ENCODE results near the gene RAB31. TPM values are rescaled to one million over a fixed set of nuclear protein-coding genes. Genes with fewer than 3 reads are reported as not detected.

The RAB31 gene
- total RNA-seq, 1 experiment from 2014 or later: 9.5 TPM

DNA sequence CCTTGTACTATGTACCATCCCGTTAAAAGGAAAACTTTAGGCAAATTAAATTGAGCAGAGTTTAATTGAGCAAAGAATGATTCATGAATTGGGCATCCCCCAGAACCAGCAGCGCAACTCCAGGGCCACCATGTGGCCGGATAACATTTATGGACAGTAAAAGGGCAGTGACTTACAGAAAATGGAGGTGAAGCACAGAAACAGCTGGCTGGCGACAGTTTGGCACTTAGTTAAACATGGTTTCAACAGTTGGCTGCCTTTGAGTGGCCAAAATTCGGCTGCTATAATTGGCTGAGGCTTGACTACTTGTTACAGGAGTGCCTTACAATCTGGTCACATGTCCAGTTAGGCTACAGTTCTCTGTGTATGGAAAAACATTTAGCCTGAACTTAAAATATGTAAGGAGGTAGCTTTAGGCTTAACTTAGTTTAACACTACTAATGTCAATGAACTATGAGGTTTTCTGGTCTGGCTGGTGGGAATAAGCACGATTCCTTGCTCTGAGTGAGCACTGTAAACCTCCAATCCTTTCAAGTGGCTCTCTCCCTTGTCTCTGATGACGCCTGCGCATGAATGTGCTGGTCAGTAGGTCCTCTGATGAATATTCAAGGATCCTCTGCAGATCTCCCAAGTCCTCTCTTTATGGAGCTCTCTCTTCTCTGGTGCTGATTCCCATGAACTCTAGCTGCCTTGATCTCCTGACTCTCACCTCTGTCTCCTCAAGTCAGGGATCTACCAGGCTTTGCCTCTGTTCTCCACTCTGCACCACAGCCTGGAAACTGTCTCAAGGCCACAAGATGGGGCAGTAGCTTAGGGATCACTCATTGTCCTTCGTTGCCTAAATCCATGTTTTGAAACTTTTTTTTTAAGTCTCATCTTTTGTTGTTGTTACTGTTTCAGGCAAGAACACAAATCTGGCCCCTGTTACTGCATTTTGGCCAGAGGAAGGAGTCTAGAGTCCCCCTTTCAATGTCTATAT is 24.4 kb upstream of the RAB31 start:
- H3K36me3 Mint-ChIP-seq (ENCODE audit: insufficient read depth, unreplicated experiment): no peaks in the 10 kb centered on the region
- POLR2A ChIA-PET: no interaction called here
- no peak overlapping the region for H3K4me3 ChIP-seq (ENCODE audit: low read depth, low read length)
- no peaks in the 10 kb centered on the region for H3K36me3 ChIP-seq (ENCODE audit: control insufficient read depth, insufficient read depth, low read length)
- CTCF ChIA-PET: interaction anchor here (0.6 to 1.3 kb wide), 4 partner anchors 10 to 252 kb away, joined by 3 to 7 read pairs (median 4); no protein-coding TSS in a partner anchor
- no peak overlapping the region for H3K4me3 Mint-ChIP-seq (ENCODE audit: unreplicated experiment)
- peak overlapping the region; percentile 5 for H3K27ac Mint-ChIP-seq (ENCODE audit: unreplicated experiment)
- intact Hi-C loops (cut with micrococcal nuclease; ENCODE audit: unreplicated experiment): loop anchor here (1.0 to 5.0 kb wide), 3 partner anchors 39 to 269 kb away; no protein-coding TSS in a partner anchor
- peaks cover 12% of the 10 kb centered on the region; the same call in 1 of the 2 replicates for H3K4me1 ChIP-seq
- peak; percentile 48 to 51 for DNase-seq
- peaks cover 11% of the 10 kb centered on the region for H3K4me1 Mint-ChIP-seq (ENCODE audit: low read depth, unreplicated experiment)
- TF ChIP-seq, protein P1, sequence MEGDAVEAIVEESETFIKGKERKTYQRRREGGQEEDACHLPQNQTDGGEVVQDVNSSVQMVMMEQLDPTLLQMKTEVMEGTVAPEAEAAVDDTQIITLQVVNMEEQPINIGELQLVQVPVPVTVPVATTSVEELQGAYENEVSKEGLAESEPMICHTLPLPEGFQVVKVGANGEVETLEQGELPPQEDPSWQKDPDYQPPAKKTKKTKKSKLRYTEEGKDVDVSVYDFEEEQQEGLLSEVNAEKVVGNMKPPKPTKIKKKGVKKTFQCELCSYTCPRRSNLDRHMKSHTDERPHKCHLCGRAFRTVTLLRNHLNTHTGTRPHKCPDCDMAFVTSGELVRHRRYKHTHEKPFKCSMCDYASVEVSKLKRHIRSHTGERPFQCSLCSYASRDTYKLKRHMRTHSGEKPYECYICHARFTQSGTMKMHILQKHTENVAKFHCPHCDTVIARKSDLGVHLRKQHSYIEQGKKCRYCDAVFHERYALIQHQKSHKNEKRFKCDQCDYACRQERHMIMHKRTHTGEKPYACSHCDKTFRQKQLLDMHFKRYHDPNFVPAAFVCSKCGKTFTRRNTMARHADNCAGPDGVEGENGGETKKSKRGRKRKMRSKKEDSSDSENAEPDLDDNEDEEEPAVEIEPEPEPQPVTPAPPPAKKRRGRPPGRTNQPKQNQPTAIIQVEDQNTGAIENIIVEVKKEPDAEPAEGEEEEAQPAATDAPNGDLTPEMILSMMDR (IDR thresholded peaks at IDR 0.05; ENCODE audit: insufficient read depth in 1 of 2, low read depth in 1 of 2, low read length in 1 of 2, severe bottlenecking in 1 of 2, unreplicated experiment in 1 of 2): peak in 1 of 2 experiments; percentile 49
- no peaks in the 10 kb centered on the region for H3K27me3 Mint-ChIP-seq (ENCODE audit: insufficient read depth, unreplicated experiment)
- no TSS peak for BruUV-seq (replicated peaks)
- H3K27me3 ChIP-seq (replicated peaks; ENCODE audit: control insufficient read depth, insufficient read depth, low read length): no peaks in the 10 kb centered on the region
- no peaks in the 10 kb centered on the region for H3K9me3 Mint-ChIP-seq (ENCODE audit: unreplicated experiment)
- no peaks in the 10 kb centered on the region for H3K9me3 ChIP-seq

- H3K36me3 Mint-ChIP-seq (ENCODE audit: insufficient read depth, unreplicated experiment): no peaks in the 10 kb centered on the region
- TF ChIP-seq, protein P1 (IDR thresholded peaks at IDR 0.05; ENCODE audit: insufficient read depth in 1 of 2, low read depth in 1 of 2, low read length in 1 of 2, severe bottlenecking in 1 of 2, unreplicated experiment in 1 of 2): no peak
- no TSS peak for BruUV-seq (replicated peaks)
Measured at GRCh38 chr18:9684881-9685614, 23.1 kb upstream of the RAB31 start.

DNA sequence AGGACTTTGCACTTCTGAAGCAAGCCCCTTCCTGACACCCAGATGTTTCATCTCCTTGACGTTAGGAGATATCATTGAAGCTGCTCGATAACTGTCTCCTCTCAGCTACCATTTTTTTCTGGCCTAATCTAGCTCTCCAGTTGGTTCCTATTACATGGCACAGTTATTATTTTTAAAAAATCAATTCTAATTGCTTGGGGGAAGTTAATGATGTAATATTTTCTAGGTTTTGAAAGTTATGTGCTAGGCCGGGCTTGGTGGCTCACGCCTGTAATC is 22.5 kb upstream of the RAB31 start:
- no peaks in the 10 kb centered on the region for H3K27me3 Mint-ChIP-seq (ENCODE audit: insufficient read depth, unreplicated experiment)
- intact Hi-C loops (cut with micrococcal nuclease; ENCODE audit: unreplicated experiment): no loop called here
- DNase-seq: no peak
- H3K4me1 ChIP-seq: peaks cover 12% of the 10 kb centered on the region; the same call in 1 of the 2 replicates
- H3K36me3 Mint-ChIP-seq (ENCODE audit: insufficient read depth, unreplicated experiment): no peaks in the 10 kb centered on the region
- peaks cover 11% of the 10 kb centered on the region for H3K4me1 Mint-ChIP-seq (ENCODE audit: low read depth, unreplicated experiment)
- H3K36me3 ChIP-seq (ENCODE audit: control insufficient read depth, insufficient read depth, low read length): no peaks in the 10 kb centered on the region
- TF ChIP-seq, protein P1 (IDR thresholded peaks at IDR 0.05; ENCODE audit: insufficient read depth in 1 of 2, low read depth in 1 of 2, low read length in 1 of 2, severe bottlenecking in 1 of 2, unreplicated experiment in 1 of 2): no peak
- no peaks in the 10 kb centered on the region for H3K27me3 ChIP-seq (replicated peaks; ENCODE audit: control insufficient read depth, insufficient read depth, low read length)
- POLR2A ChIA-PET: no interaction called here
- CTCF ChIA-PET: no interaction called here
- no peak overlapping the region for H3K4me3 ChIP-seq (ENCODE audit: low read depth, low read length)
- H3K27ac Mint-ChIP-seq (ENCODE audit: unreplicated experiment): no peak overlapping the region
- H3K9me3 Mint-ChIP-seq (ENCODE audit: unreplicated experiment): no peaks in the 10 kb centered on the region
- H3K9me3 ChIP-seq: no peaks in the 10 kb centered on the region
- no TSS peak for BruUV-seq (replicated peaks)
- H3K4me3 Mint-ChIP-seq (ENCODE audit: unreplicated experiment): no peak overlapping the region

More at GRCh38 chr18:9684881-9685614, 23.1 kb upstream of the RAB31 start:
- Histone ChIP-seq H3K4me3 (ENCODE audit: low read depth, low read length) (no peak overlapping the region), H3K9me3 (no peaks in the 10 kb centered on the region), H3K27me3 (replicated peaks; ENCODE audit: control insufficient read depth, insufficient read depth, low read length) (no peaks in the 10 kb centered on the region), H3K4me1 (peaks cover 12% of the 10 kb centered on the region; the same call in 1 of the 2 replicates), H3K36me3 (ENCODE audit: control insufficient read depth, insufficient read depth, low read length) (no peaks in the 10 kb centered on the region)
- ChIA-PET CTCF (no interaction called here), POLR2A (no interaction called here)
- Mint-ChIP-seq H3K9me3 (ENCODE audit: unreplicated experiment) (no peaks in the 10 kb centered on the region), H3K27me3 (ENCODE audit: insufficient read depth, unreplicated experiment) (no peaks in the 10 kb centered on the region), H3K4me3 (ENCODE audit: unreplicated experiment) (no peak overlapping the region), H3K27ac (ENCODE audit: unreplicated experiment) (no peak overlapping the region), H3K4me1 (ENCODE audit: low read depth, unreplicated experiment) (peaks cover 11% of the 10 kb centered on the region)
- DNase-seq: no peak
- intact Hi-C loops (cut with micrococcal nuclease; ENCODE audit: unreplicated experiment): loop anchor here (1.0 to 5.0 kb wide), 2 partner anchors 37 to 267 kb away; no protein-coding TSS in a partner anchor
